SK-N-SH (cell line): Measurements from ENCODE around the gene SLC16A5. TPM values are rescaled to one million over a fixed set of nuclear protein-coding genes. Genes with fewer than 3 reads are reported as not detected.
A peak's percentile ranks its signal among the peaks of the same experiment; 100 is the strongest.

ENCODE experiments used
- CTCF ChIA-PET: fragments of 300-600, 350-600 bp; formaldehyde crosslinking; extraction: SDS; loops from one replicate; lab custom pipeline; 2021; lab: Yijun Ruan, JAX
- POLR2A ChIA-PET: fragments of 350-600 bp; sonication (Branson Sonifier 250); formaldehyde crosslinking; extraction: SDS; loops from one replicate; lab custom pipeline; 2020; ENCODE audit warnings: antibody characterized with exemption, inconsistent platforms; lab: Yijun Ruan, JAX
- DNase-seq: peaks from one replicate; pipeline ENCODE4 v3.0.0; 2012
- H2AFZ ChIP-seq: fragments of 200-600 bp; sonication (generic); 2 replicates; pipeline ENCODE4 v1.8.1; 2016; ENCODE audit warnings: antibody characterized with exemption, mild to moderate bottlenecking, low read depth
- H3F3A ChIP-seq: fragments of 200-600 bp; sonication (generic); replicated peaks from 2 replicates; pipeline ENCODE3; 2016; ENCODE audit warnings: antibody characterized with exemption, mild to moderate bottlenecking; ENCODE audit not compliant: insufficient read depth
- H3K27ac ChIP-seq, 2 experiments: fragments of 200-500 bp in 1 of 2; fragments of 200-600 bp in 1 of 2; sonication (Bioruptor generic) in 1 of 2; sonication (generic), shearing (Covaris generic) in 1 of 2; 2 replicates each; pipeline versions ENCODE4 v1.5.1 to v1.6.1; 2014 to 2016; ENCODE audit warnings: low read depth in 2 of 2, inconsistent platforms in 1 of 2, low read length in 1 of 2, mild to moderate bottlenecking in 1 of 2, mixed read lengths in 1 of 2
- H3K27me3 ChIP-seq: fragments of 200-600 bp; sonication (generic), shearing (Covaris generic); 2 replicates; pipeline ENCODE4 v1.6.1; 2016; ENCODE audit warnings: mixed run types; ENCODE audit not compliant: insufficient read depth
- H3K36me3 ChIP-seq, 2 experiments: fragments of 200-500 bp in 1 of 2; fragments of 200-600 bp in 1 of 2; sonication (Bioruptor generic) in 1 of 2; sonication (generic) in 1 of 2; replicated peaks in 1 of 2; 2 replicates each; pipeline versions ENCODE3 to v1.5.1; 2014 to 2016; ENCODE audit warnings: low read length in 1 of 2, mild to moderate bottlenecking in 1 of 2; ENCODE audit not compliant: insufficient read depth in 2 of 2, control insufficient read depth in 1 of 2
- H3K4me1 ChIP-seq, 2 experiments: fragments of 200-500 bp in 1 of 2; fragments of 200-600 bp in 1 of 2; sonication (Bioruptor generic) in 1 of 2; sonication (generic), shearing (Covaris generic) in 1 of 2; 2 replicates each; pipeline versions ENCODE4 v1.5.1 to v1.6.1; 2014 to 2016; ENCODE audit warnings: low read depth in 1 of 2, low read length in 1 of 2, mixed run types in 1 of 2; ENCODE audit not compliant: insufficient read depth in 2 of 2, control insufficient read depth in 1 of 2
- H3K4me2 ChIP-seq: fragments of 200-600 bp; sonication (generic), shearing (Covaris generic); 2 replicates; pipeline ENCODE4 v1.6.1; 2017; ENCODE audit warnings: mixed run types
- H3K4me3 ChIP-seq, 2 experiments: fragments of 200-500 bp in 1 of 2; fragments of 200-600 bp in 1 of 2; sonication (Bioruptor generic) in 1 of 2; sonication (generic), shearing (Covaris generic) in 1 of 2; 2 replicates each; pipeline versions ENCODE4 v1.5.1 to v1.8.1; 2014 to 2016; ENCODE audit warnings: low read depth in 2 of 2, inconsistent platforms in 1 of 2, low read length in 1 of 2, mild to moderate bottlenecking in 1 of 2, mixed read lengths in 1 of 2, moderate library complexity in 1 of 2
- H3K79me2 ChIP-seq: fragments of 200-600 bp; sonication (generic); 2 replicates; pipeline ENCODE4 v1.8.1; 2017; ENCODE audit warnings: mild to moderate bottlenecking; ENCODE audit not compliant: insufficient read depth
- H3K9ac ChIP-seq: fragments of 200-600 bp; sonication (generic); 2 replicates; pipeline ENCODE4 v1.6.1; 2017; ENCODE audit warnings: mixed run types
- H3K9me2 ChIP-seq: fragments of 200-600 bp; sonication (generic); 2 replicates; pipeline ENCODE4 v1.6.1; 2017; ENCODE audit warnings: mixed run types
- H3K9me3 ChIP-seq: fragments of 200-600 bp; sonication (generic); 2 replicates; pipeline ENCODE4 v1.6.1; 2017; ENCODE audit warnings: mixed run types, mild to moderate bottlenecking, moderate library complexity
- H4K20me1 ChIP-seq: fragments of 200-600 bp; sonication (generic); 2 replicates; pipeline ENCODE4 v1.6.1; 2017; ENCODE audit warnings: mild to moderate bottlenecking, mixed run types; ENCODE audit not compliant: insufficient read depth
- MXI1 ChIP-seq: IDR thresholded peaks from 2 replicates; pipeline ENCODE4 v1.6.1; 2012; ENCODE audit warnings: mild to moderate bottlenecking, low read depth, low read length, improper control_type of control experiment
- NRF1 ChIP-seq: IDR thresholded peaks from 2 replicates; pipeline ENCODE4 v1.6.1; 2012; ENCODE audit warnings: low read depth, mild to moderate bottlenecking, low read length
- RAD21 ChIP-seq: IDR thresholded peaks from 2 replicates; pipeline ENCODE4 v1.6.1; 2012; ENCODE audit warnings: mild to moderate bottlenecking, low read length
- SMC3 ChIP-seq: IDR thresholded peaks from 2 replicates; pipeline ENCODE4 v1.6.1; 2012; ENCODE audit warnings: low read depth, low read length, improper control_type of control experiment
- WGBS: methylation state at CpG from one replicate; pipeline ENCODE4 v1.1.6; 2017; ENCODE audit warnings: low lambda C conversion rate; 5-methylcytosine and 5-hydroxymethylcytosine counted together
- polyA plus RNA-seq, 3 experiments: library from polyadenylated mRNA; depleted of rRNA; stranded (reverse); fragments of >200 nt; gene quantifications; 2 replicates each; pipeline ENCODE4 v1.2.3, GENCODE V29; 2012
- TF ChIP-seq, protein P1 (sequence below): IDR thresholded peaks from 2 replicates; pipeline ENCODE4 v1.4.0; 2012; ENCODE audit warnings: low read depth, borderline replicate concordance
- TF ChIP-seq, protein P2 (sequence below): IDR thresholded peaks from 2 replicates; pipeline ENCODE4 v1.4.0; 2012; ENCODE audit warnings: low read depth
- TF ChIP-seq, protein P3 (sequence below): fragments of 200-600 bp; sonication (generic); IDR thresholded peaks from 2 replicates; pipeline ENCODE4 v1.6.1; 2017; ENCODE audit warnings: antibody characterized with exemption, mild to moderate bottlenecking, moderate library complexity

SLC16A5 gene
- polyA plus RNA-seq, 1 of the 3 experiments (the other 2 are of a cell fraction): 0.03 TPM

DNA sequence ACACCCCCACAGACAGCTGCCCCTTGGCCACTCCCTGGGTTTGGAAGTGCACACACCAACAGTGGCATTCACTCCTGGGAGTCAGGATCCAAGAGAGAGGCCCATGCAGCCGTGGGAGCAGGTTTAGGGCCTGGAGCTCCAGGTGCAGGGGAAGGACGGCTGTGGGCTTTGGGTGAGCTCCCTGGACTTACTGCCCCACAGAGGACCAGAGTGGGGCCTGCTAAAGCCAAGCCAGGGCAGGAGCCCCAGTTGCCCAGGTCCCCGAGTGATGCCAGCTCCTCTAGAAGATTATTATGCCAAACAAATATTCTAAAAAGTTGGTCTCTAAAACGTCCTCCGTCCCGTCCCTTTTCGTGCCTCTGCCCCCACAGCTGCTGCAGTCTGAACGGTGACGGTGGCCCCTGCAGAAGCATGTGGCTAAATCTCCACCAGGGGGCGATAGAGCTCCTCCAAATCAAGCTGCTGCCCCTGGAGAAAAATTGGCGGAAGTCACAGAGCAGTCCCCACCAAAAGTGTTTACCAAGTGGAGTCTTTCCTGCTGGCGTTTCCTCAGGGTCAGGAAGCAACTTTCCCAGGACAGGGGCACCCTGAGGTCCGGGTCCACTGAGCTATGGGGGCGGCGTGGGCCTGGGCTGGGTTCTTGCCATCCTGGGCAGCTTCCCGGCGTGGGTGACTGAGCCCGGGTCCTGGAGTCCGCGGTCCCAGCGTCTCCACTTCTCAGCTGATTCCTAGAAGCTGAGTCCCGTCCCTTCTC is 26.2 kb downstream of the SLC16A5 start:
- Histone ChIP-seq H3K79me2 (peaks cover 21% of the 10 kb centered on the region; the same call in 1 of the 2 replicates), H3K36me3 (peaks cover 0 to 9% of the 10 kb centered on the region in 2 experiments), H3K27ac (no peak overlapping the region; a peak in 1 of 4 replicates), H3F3A (peaks cover 15% of the 10 kb centered on the region), H3K27me3 (no peaks in the 10 kb centered on the region), H3K9ac (no peak overlapping the region; the same call in 1 of the 2 replicates), H4K20me1 (no peaks in the 10 kb centered on the region), H3K9me3 (no peaks in the 10 kb centered on the region), H3K4me3 (peak overlapping the region in 1 of 2 experiments; percentile 40; a peak in 1 of 4 replicates), H2AFZ (peak overlapping the region; percentile 80; the same call in 1 of the 2 replicates), H3K9me2 (no peaks in the 10 kb centered on the region), H3K4me2 (peak overlapping the region; percentile 48; the same call in 1 of the 2 replicates), H3K4me1 (peaks cover 0 to 15% of the 10 kb centered on the region in 2 experiments; a peak in 1 of 4 replicates)
- peak; percentile 94 for DNase-seq
- TF ChIP-seq MXI1 (peak; percentile 58; the same call in 1 of the 2 replicates), NRF1 (no peak), RAD21 (peak; percentile 95), SMC3 (peak; percentile 90)
- TF ChIP-seq, protein P1, sequence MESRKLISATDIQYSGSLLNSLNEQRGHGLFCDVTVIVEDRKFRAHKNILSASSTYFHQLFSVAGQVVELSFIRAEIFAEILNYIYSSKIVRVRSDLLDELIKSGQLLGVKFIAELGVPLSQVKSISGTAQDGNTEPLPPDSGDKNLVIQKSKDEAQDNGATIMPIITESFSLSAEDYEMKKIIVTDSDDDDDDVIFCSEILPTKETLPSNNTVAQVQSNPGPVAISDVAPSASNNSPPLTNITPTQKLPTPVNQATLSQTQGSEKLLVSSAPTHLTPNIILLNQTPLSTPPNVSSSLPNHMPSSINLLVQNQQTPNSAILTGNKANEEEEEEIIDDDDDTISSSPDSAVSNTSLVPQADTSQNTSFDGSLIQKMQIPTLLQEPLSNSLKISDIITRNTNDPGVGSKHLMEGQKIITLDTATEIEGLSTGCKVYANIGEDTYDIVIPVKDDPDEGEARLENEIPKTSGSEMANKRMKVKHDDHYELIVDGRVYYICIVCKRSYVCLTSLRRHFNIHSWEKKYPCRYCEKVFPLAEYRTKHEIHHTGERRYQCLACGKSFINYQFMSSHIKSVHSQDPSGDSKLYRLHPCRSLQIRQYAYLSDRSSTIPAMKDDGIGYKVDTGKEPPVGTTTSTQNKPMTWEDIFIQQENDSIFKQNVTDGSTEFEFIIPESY: no peak
- TF ChIP-seq, protein P2, sequence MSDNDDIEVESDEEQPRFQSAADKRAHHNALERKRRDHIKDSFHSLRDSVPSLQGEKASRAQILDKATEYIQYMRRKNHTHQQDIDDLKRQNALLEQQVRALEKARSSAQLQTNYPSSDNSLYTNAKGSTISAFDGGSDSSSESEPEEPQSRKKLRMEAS: peak; percentile 58; the same call in 1 of the 2 replicates
- TF ChIP-seq, protein P3, sequence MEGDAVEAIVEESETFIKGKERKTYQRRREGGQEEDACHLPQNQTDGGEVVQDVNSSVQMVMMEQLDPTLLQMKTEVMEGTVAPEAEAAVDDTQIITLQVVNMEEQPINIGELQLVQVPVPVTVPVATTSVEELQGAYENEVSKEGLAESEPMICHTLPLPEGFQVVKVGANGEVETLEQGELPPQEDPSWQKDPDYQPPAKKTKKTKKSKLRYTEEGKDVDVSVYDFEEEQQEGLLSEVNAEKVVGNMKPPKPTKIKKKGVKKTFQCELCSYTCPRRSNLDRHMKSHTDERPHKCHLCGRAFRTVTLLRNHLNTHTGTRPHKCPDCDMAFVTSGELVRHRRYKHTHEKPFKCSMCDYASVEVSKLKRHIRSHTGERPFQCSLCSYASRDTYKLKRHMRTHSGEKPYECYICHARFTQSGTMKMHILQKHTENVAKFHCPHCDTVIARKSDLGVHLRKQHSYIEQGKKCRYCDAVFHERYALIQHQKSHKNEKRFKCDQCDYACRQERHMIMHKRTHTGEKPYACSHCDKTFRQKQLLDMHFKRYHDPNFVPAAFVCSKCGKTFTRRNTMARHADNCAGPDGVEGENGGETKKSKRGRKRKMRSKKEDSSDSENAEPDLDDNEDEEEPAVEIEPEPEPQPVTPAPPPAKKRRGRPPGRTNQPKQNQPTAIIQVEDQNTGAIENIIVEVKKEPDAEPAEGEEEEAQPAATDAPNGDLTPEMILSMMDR: peak; percentile 99
- POLR2A ChIA-PET: interaction anchor here (1.0 to 2.3 kb wide), 8 partner anchors 10 to 152 kb away, joined by 3 to 22 read pairs (median 6); partner anchors contain the start of genes NT5C and SUMO2
- CTCF ChIA-PET: interaction anchor here (0.6 to 11.4 kb wide), 89 partner anchors 9 to 520 kb away, joined by 3 to 422 read pairs (median 6); partner anchors contain the start of genes ATP5PD, FDXR, GGA3 and GRB2
- 32% methylated on average over 22 of the region's 22 CpGs for WGBS
